ENCODE results near the gene MED25. TPM values are rescaled to one million over a fixed set of nuclear protein-coding genes. Genes with fewer than 3 reads are reported as not detected.

MED25 gene
- total and polyA plus RNA-seq, 2 of the 8 experiments (the other 6 are each of a cell fraction or from before 2014, with no cell fraction given): 21.6 to 71.4 TPM

DNA sequence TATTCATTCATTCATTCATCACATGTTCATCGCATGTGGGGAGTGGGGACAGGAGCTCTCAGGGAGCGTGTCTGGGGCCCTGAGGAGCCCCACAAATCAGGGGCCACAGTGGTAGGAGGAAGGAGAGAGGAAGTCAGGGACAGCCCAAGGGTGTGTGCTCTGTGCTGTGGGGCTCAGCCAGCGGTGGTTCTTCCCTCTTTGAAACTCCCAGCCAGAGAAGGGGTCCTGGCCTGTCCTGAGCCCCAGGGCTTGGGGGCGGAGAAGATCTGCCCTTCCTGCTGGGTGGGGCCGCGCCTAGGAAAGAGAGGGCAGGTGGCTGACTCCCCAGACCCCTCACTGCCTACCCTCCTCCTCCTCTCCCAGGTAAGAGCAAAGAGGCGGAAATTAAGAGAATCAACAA lies 36.7 kb upstream of the MED25 start (continued):
- TF ChIP-seq ZNF274 (IDR thresholded peaks at IDR 0.05; ENCODE audit: borderline replicate concordance, extremely low read depth, low read length): no peak
- TF ChIP-seq SP4 (IDR thresholded peaks at IDR 0.05; ENCODE audit: low read length): no peak
- no peak for TF ChIP-seq EP300 (IDR thresholded peaks at IDR 0.05; ENCODE audit: borderline replicate concordance in 1 of 2, low read depth in 2 of 2, low read length in 2 of 2)
- TF ChIP-seq, protein P1, sequence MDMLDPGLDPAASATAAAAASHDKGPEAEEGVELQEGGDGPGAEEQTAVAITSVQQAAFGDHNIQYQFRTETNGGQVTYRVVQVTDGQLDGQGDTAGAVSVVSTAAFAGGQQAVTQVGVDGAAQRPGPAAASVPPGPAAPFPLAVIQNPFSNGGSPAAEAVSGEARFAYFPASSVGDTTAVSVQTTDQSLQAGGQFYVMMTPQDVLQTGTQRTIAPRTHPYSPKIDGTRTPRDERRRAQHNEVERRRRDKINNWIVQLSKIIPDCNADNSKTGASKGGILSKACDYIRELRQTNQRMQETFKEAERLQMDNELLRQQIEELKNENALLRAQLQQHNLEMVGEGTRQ (IDR thresholded peaks at IDR 0.05; ENCODE audit: low read length): no peak
- no peak for TF ChIP-seq CTBP2 (IDR thresholded peaks at IDR 0.05; ENCODE audit: borderline replicate concordance, insufficient read depth, insufficient read length, low read length)
- TF ChIP-seq, protein P2, sequence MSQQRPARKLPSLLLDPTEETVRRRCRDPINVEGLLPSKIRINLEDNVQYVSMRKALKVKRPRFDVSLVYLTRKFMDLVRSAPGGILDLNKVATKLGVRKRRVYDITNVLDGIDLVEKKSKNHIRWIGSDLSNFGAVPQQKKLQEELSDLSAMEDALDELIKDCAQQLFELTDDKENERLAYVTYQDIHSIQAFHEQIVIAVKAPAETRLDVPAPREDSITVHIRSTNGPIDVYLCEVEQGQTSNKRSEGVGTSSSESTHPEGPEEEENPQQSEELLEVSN (IDR thresholded peaks at IDR 0.05): no peak
